GM23338 (cell line): Measurements from ENCODE around the gene KCNIP1. TPM values are rescaled to one million over a fixed set of nuclear protein-coding genes. Genes with fewer than 3 reads are reported as not detected.

Experiments used
- ATAC-seq: fragments of 200-7000 bp; cut with Tn5 transposase; 3 replicates; pipeline ENCODE4 v1.9.1; 2020
- DNase-seq: peaks from one replicate; pipeline ENCODE4 v3.0.0-alpha.2; 2015; ENCODE audit warnings: low spot score
- H2AFZ ChIP-seq: fragments of 200-600 bp; sonication (generic); 2 replicates; pipeline ENCODE4 v1.8.0; 2016; ENCODE audit warnings: antibody characterized with exemption, mild to moderate bottlenecking, moderate library complexity
- H3F3A ChIP-seq: fragments of 200-600 bp; sonication (generic); replicated peaks from 2 replicates; pipeline ENCODE4 v1.8.0; 2017; ENCODE audit warnings: antibody characterized with exemption, mixed run types, low read depth
- H3K27ac ChIP-seq: fragments of 200-600 bp; sonication (generic); 2 replicates; pipeline ENCODE4 v1.6.1; 2016; ENCODE audit warnings: low read depth
- H3K27me3 ChIP-seq: fragments of 200-600 bp; sonication (generic); 2 replicates; pipeline ENCODE4 v1.8.0; 2016; ENCODE audit warnings: mild to moderate bottlenecking, mixed run types, moderate library complexity; ENCODE audit not compliant: insufficient read depth
- H3K36me3 ChIP-seq: fragments of 200-600 bp; sonication (generic); 2 replicates; pipeline ENCODE4 v1.8.0; 2016; ENCODE audit warnings: mild to moderate bottlenecking; ENCODE audit not compliant: insufficient read depth
- H3K4me1 ChIP-seq: fragments of 200-600 bp; sonication (generic); 2 replicates; pipeline ENCODE4 v1.8.0; 2016; ENCODE audit warnings: mild to moderate bottlenecking, moderate library complexity; ENCODE audit not compliant: insufficient read depth
- H3K4me2 ChIP-seq: fragments of 200-600 bp; sonication (generic); 2 replicates; pipeline ENCODE4 v1.7.1; 2017; ENCODE audit warnings: mixed run types
- H3K4me3 ChIP-seq: fragments of 200-600 bp; sonication (generic); 2 replicates; pipeline ENCODE4 v1.6.1; 2016; ENCODE audit warnings: mixed run types
- H3K79me2 ChIP-seq: fragments of 200-600 bp; sonication (generic); replicated peaks from 2 replicates; pipeline ENCODE4 v1.8.0; 2017; ENCODE audit warnings: mild to moderate bottlenecking; ENCODE audit not compliant: insufficient read depth
- H3K9me2 ChIP-seq: fragments of 200-600 bp; sonication (generic); 2 replicates; pipeline ENCODE4 v1.8.0; 2017; ENCODE audit not compliant: insufficient read depth
- H4K20me1 ChIP-seq: fragments of 200-600 bp; sonication (generic); replicated peaks from 2 replicates; pipeline ENCODE4 v1.8.0; 2017; ENCODE audit warnings: mild to moderate bottlenecking; ENCODE audit not compliant: insufficient read depth
- H3K27ac Mint-ChIP-seq: 2 replicates; pipeline ENCODE4 v1.8.0; 2020; ENCODE audit warnings: inconsistent platforms, mild to moderate bottlenecking, moderate library complexity, mixed read lengths
- H3K27me3 Mint-ChIP-seq: 3 replicates; pipeline ENCODE4 v1.8.0; 2022; ENCODE audit warnings: low read depth, mild to moderate bottlenecking, moderate library complexity, mixed read lengths, inconsistent platforms; ENCODE audit not compliant: insufficient read depth, poor library complexity
- H3K36me3 Mint-ChIP-seq: 3 replicates; pipeline ENCODE4 v1.8.0; 2021; ENCODE audit warnings: low read depth, mild to moderate bottlenecking, inconsistent platforms, moderate library complexity, mixed read lengths
- H3K4me1 Mint-ChIP-seq: 3 replicates; pipeline ENCODE4 v1.8.0; 2020; ENCODE audit warnings: mild to moderate bottlenecking, inconsistent platforms, mixed read lengths
- H3K4me3 Mint-ChIP-seq: 3 replicates; pipeline ENCODE4 v1.8.0; 2021; ENCODE audit warnings: moderate library complexity, mild to moderate bottlenecking, inconsistent platforms, mixed read lengths
- H3K9me3 Mint-ChIP-seq: 3 replicates; pipeline ENCODE4 v1.8.0; 2020; ENCODE audit warnings: moderate library complexity, mild to moderate bottlenecking, inconsistent platforms, mixed read lengths
- CREB1 ChIP-seq: fragments of 250-450 bp; sonication (Bioruptor Pico); IDR thresholded peaks from 2 replicates; pipeline ENCODE4 v1.5.0; 2020; ENCODE audit warnings: low read depth, mild to moderate bottlenecking, moderate library complexity
- EZH2 ChIP-seq: fragments of 200-600 bp; sonication (generic); IDR thresholded peaks from one replicate; pipeline ENCODE4 v1.8.0; 2017; ENCODE audit warnings: antibody characterized with exemption, mild to moderate bottlenecking, low read depth; ENCODE audit not compliant: unreplicated experiment
- JUNB ChIP-seq: IDR thresholded peaks from one replicate; pipeline ENCODE4 v1.6.1; 2016; ENCODE audit warnings: antibody characterized with exemption; ENCODE audit not compliant: unreplicated experiment
- NANOG ChIP-seq: IDR thresholded peaks from 2 replicates; pipeline ENCODE4 v1.6.1; 2016; ENCODE audit warnings: antibody characterized with exemption, borderline replicate concordance
- STAT1 ChIP-seq: IDR thresholded peaks from one replicate; pipeline ENCODE4 v1.6.1; 2016; ENCODE audit warnings: antibody characterized with exemption; ENCODE audit not compliant: unreplicated experiment
- ZNF114 ChIP-seq: fragments of 250-450 bp; sonication (Bioruptor Pico); IDR thresholded peaks from 2 replicates; pipeline ENCODE4 v1.5.0; 2020; ENCODE audit warnings: mild to moderate bottlenecking, moderate library complexity
- ZNF331 ChIP-seq: fragments of 250-450 bp; sonication (Bioruptor Pico); IDR thresholded peaks from 2 replicates; pipeline ENCODE4 v1.5.0; 2020; ENCODE audit warnings: low read depth, mild to moderate bottlenecking, moderate library complexity
- polyA plus RNA-seq: library from polyadenylated mRNA; unstranded; fragments of >200 nt; fragmentation: Nextera tagmentation; extraction: Ambion mirVana; gene quantifications from 2 replicates; pipeline ENCODE4 v1.2.1, GENCODE V29; 2016
- total RNA-seq: library from RNA; depleted of rRNA; stranded (reverse); fragments of >200 nt; shearing (Covaris generic); gene quantifications from 2 replicates; pipeline ENCODE4 v1.2.3, GENCODE V29; 2014
- TF ChIP-seq, protein P1 (sequence below): fragments of 250-450 bp; sonication (Bioruptor Pico); IDR thresholded peaks from 2 replicates; pipeline ENCODE4 v1.5.0; 2020; ENCODE audit warnings: mild to moderate bottlenecking, moderate library complexity
- TF ChIP-seq, protein P2 (sequence below): IDR thresholded peaks from 2 replicates; pipeline ENCODE4 v1.6.1; 2016; ENCODE audit warnings: antibody characterized with exemption
- TF ChIP-seq, protein P3 (sequence below), 2 experiments: fragments of 200-600 bp in 1 of 2; sonication (generic) in 1 of 2; conservative IDR thresholded peaks; 2 replicates each; pipeline versions ENCODE4 v1.5.1 to v1.6.1; 2016 to 2017; ENCODE audit warnings: antibody characterized with exemption in 2 of 2, low read depth in 2 of 2, mild to moderate bottlenecking in 2 of 2, moderate library complexity in 1 of 2

The KCNIP1 gene
- total and polyA plus RNA-seq, 2 experiments from 2014 or later = 0.31 to 0.87 TPM

DNA sequence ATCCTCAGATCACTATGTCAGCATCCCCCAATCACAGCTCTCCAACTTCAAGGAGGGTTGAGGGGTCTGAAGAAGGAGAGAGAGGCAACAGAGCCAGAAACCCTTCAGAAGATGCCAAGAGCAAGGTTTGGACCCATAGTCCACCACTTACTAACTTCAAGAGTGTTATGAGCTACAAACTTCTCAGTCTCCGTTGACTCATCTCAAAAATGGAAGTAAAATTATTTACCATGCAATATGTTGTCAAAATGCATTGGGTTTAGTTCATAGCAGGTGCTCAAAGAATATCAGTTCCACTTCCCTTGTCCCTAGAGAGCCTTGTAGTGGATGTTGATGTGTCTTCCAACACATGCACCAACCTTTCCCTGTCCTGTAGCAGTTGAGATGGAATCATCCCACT lies 116.0 kb downstream of the KCNIP1 start:
- H2AFZ ChIP-seq = no peak overlapping the region
- H3K36me3 Mint-ChIP-seq = no peaks in the 10 kb centered on the region
- DNase-seq (no peak), ATAC-seq (no peak)
- H3K79me2 ChIP-seq = no peaks in the 10 kb centered on the region
- no peaks in the 10 kb centered on the region for H3K36me3 ChIP-seq
- no peak overlapping the region for H3K4me3 ChIP-seq
- no peak overlapping the region for H3K4me3 Mint-ChIP-seq
- H3K4me2 ChIP-seq = no peak overlapping the region
- no peaks in the 10 kb centered on the region for H3K9me3 Mint-ChIP-seq
- H3K4me1 ChIP-seq = peaks cover 20% of the 10 kb centered on the region
- H4K20me1 ChIP-seq = no peaks in the 10 kb centered on the region
- H3K4me1 Mint-ChIP-seq = peaks cover 19% of the 10 kb centered on the region
- peaks cover 11% of the 10 kb centered on the region for H3K27me3 Mint-ChIP-seq
- no peaks in the 10 kb centered on the region for H3K27me3 ChIP-seq
- H3K27ac ChIP-seq = no peak overlapping the region
- no peaks in the 10 kb centered on the region for H3K9me2 ChIP-seq
- H3K27ac Mint-ChIP-seq = no peak overlapping the region
- H3F3A ChIP-seq = peaks cover 3% of the 10 kb centered on the region; the same call in 1 of the 2 replicates
- TF ChIP-seq JUNB = no peak
- no peak for TF ChIP-seq ZNF114 (CRISPR knock-in tag)
- no peak for TF ChIP-seq EZH2
- TF ChIP-seq ZNF331 (CRISPR knock-in tag) = no peak
- no peak for TF ChIP-seq NANOG
- TF ChIP-seq, protein P1, sequence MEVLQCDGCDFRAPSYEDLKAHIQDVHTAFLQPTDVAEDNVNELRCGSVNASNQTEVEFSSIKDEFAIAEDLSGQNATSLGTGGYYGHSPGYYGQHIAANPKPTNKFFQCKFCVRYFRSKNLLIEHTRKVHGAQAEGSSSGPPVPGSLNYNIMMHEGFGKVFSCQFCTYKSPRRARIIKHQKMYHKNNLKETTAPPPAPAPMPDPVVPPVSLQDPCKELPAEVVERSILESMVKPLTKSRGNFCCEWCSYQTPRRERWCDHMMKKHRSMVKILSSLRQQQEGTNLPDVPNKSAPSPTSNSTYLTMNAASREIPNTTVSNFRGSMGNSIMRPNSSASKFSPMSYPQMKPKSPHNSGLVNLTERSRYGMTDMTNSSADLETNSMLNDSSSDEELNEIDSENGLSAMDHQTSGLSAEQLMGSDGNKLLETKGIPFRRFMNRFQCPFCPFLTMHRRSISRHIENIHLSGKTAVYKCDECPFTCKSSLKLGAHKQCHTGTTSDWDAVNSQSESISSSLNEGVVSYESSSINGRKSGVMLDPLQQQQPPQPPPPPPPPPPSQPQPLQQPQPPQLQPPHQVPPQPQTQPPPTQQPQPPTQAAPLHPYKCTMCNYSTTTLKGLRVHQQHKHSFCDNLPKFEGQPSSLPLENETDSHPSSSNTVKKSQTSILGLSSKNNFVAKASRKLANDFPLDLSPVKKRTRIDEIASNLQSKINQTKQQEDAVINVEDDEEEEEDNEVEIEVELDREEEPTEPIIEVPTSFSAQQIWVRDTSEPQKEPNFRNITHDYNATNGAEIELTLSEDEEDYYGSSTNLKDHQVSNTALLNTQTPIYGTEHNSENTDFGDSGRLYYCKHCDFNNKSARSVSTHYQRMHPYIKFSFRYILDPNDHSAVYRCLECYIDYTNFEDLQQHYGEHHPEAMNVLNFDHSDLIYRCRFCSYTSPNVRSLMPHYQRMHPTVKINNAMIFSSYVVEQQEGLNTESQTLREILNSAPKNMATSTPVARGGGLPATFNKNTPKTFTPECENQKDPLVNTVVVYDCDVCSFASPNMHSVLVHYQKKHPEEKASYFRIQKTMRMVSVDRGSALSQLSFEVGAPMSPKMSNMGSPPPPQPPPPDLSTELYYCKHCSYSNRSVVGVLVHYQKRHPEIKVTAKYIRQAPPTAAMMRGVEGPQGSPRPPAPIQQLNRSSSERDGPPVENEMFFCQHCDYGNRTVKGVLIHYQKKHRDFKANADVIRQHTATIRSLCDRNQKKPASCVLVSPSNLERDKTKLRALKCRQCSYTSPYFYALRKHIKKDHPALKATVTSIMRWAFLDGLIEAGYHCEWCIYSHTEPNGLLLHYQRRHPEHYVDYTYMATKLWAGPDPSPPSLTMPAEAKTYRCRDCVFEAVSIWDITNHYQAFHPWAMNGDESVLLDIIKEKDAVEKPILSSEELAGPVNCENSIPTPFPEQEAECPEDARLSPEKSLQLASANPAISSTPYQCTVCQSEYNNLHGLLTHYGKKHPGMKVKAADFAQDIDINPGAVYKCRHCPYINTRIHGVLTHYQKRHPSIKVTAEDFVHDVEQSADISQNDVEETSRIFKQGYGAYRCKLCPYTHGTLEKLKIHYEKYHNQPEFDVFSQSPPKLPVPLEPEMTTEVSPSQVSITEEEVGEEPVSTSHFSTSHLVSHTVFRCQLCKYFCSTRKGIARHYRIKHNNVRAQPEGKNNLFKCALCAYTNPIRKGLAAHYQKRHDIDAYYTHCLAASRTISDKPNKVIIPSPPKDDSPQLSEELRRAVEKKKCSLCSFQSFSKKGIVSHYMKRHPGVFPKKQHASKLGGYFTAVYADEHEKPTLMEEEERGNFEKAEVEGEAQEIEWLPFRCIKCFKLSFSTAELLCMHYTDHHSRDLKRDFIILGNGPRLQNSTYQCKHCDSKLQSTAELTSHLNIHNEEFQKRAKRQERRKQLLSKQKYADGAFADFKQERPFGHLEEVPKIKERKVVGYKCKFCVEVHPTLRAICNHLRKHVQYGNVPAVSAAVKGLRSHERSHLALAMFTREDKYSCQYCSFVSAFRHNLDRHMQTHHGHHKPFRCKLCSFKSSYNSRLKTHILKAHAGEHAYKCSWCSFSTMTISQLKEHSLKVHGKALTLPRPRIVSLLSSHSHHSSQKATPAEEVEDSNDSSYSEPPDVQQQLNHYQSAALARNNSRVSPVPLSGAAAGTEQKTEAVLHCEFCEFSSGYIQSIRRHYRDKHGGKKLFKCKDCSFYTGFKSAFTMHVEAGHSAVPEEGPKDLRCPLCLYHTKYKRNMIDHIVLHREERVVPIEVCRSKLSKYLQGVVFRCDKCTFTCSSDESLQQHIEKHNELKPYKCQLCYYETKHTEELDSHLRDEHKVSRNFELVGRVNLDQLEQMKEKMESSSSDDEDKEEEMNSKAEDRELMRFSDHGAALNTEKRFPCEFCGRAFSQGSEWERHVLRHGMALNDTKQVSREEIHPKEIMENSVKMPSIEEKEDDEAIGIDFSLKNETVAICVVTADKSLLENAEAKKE (CRISPR knock-in tag) = no peak
- TF ChIP-seq CREB1 (CRISPR knock-in tag) = no peak
- no peak for TF ChIP-seq STAT1
- TF ChIP-seq, protein P2, sequence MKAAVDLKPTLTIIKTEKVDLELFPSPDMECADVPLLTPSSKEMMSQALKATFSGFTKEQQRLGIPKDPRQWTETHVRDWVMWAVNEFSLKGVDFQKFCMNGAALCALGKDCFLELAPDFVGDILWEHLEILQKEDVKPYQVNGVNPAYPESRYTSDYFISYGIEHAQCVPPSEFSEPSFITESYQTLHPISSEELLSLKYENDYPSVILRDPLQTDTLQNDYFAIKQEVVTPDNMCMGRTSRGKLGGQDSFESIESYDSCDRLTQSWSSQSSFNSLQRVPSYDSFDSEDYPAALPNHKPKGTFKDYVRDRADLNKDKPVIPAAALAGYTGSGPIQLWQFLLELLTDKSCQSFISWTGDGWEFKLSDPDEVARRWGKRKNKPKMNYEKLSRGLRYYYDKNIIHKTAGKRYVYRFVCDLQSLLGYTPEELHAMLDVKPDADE = no peak
- TF ChIP-seq, protein P3, sequence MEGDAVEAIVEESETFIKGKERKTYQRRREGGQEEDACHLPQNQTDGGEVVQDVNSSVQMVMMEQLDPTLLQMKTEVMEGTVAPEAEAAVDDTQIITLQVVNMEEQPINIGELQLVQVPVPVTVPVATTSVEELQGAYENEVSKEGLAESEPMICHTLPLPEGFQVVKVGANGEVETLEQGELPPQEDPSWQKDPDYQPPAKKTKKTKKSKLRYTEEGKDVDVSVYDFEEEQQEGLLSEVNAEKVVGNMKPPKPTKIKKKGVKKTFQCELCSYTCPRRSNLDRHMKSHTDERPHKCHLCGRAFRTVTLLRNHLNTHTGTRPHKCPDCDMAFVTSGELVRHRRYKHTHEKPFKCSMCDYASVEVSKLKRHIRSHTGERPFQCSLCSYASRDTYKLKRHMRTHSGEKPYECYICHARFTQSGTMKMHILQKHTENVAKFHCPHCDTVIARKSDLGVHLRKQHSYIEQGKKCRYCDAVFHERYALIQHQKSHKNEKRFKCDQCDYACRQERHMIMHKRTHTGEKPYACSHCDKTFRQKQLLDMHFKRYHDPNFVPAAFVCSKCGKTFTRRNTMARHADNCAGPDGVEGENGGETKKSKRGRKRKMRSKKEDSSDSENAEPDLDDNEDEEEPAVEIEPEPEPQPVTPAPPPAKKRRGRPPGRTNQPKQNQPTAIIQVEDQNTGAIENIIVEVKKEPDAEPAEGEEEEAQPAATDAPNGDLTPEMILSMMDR (conservative IDR thresholded peaks at IDR 0.05; ENCODE audit: low read depth in 2 of 2) = no peak
